Sigmoid colon (tissue), 7 donors: ENCODE measurements around the gene PPP2R2C. TPM values are rescaled to one million over a fixed set of nuclear protein-coding genes. Genes with fewer than 3 reads are reported as not detected.

Experiments
- DNase-seq: peaks from one replicate; pipeline ENCODE4 v3.0.0-alpha.2; 2019
- H3K27ac ChIP-seq, 4 donors: fragments of 200-600 bp; sonication (generic); one replicate each; pipeline ENCODE4 v1.5.1; 2016 to 2019; ENCODE audit warnings: mild to moderate bottlenecking in 1 of 4
- H3K27me3 ChIP-seq, 3 donors: fragments of 200-600 bp; sonication (generic); one replicate each; pipeline ENCODE4 v1.5.1; 2019; ENCODE audit warnings: mild to moderate bottlenecking in 1 of 3
- H3K36me3 ChIP-seq, 4 donors: fragments of 200-600 bp; sonication (generic); one replicate each; pipeline ENCODE4 v1.5.1; 2016 to 2019
- H3K4me1 ChIP-seq, 4 donors: fragments of 200-600 bp; sonication (generic); one replicate each; pipeline ENCODE4 v1.5.1; 2017 to 2019
- H3K4me3 ChIP-seq, 4 donors: fragments of 200-600 bp; sonication (generic); one replicate each; pipeline ENCODE4 v1.5.1; 2017 to 2019; ENCODE audit warnings: mild to moderate bottlenecking in 2 of 4, moderate library complexity in 1 of 4
- H3K9me3 ChIP-seq, 4 donors: fragments of 200-600 bp in 3 of 4; sonication (generic) in 3 of 4; one replicate each; pipeline versions ENCODE4 v1.5.1 to v1.6.1; 2013 to 2019
- CTCF ChIP-seq, 4 experiments: fragments of 450-650 bp in 3 of 4; fragments of 200-600 bp in 1 of 4; IDR thresholded peaks; one replicate each; pipeline ENCODE4 v1.5.1; 2016 to 2019; ENCODE audit warnings: antibody characterized with exemption in 4 of 4, mild to moderate bottlenecking in 3 of 4, moderate library complexity in 2 of 4
- EP300 ChIP-seq, 4 donors: sonication (generic); formaldehyde crosslinking; IDR thresholded peaks; one replicate each; pipeline ENCODE4 v1.6.1; 2017; ENCODE audit warnings: antibody characterized with exemption in 4 of 4
- POLR2A ChIP-seq, 2 donors: fragments of 450-650 bp; IDR thresholded peaks; one replicate each; pipeline ENCODE4 v1.6.1; 2016; ENCODE audit warnings: antibody characterized with exemption in 2 of 2, mild to moderate bottlenecking in 2 of 2, moderate library complexity in 2 of 2
- POLR2AphosphoS5 ChIP-seq, 4 donors: sonication (generic); formaldehyde crosslinking; IDR thresholded peaks; one replicate each; pipeline ENCODE4 v1.6.1; 2017; ENCODE audit warnings: antibody characterized with exemption in 4 of 4
- WGBS, 2 donors: extraction: QIAGEN DNeasy Blood & Tissue Kit; methylation state at CpG; one replicate each; pipeline ENCODE4 v1.1.7; 2013; 5-methylcytosine and 5-hydroxymethylcytosine counted together
- intact Hi-C: fragments of 100-400 bp; cut with DNase I; formaldehyde crosslinking; loops from one replicate; pipeline ENCODE4 v1.15.1; 2023
- polyA plus RNA-seq, 3 donors: library from polyadenylated mRNA; stranded (reverse); fragments of 200-250 nt; gene quantifications; one replicate each; pipeline ENCODE4 v1.2.3, GENCODE V29; 2013
- total RNA-seq, 4 donors: library from RNA; depleted of rRNA; stranded (reverse); fragments of >200 nt; gene quantifications; one replicate each; pipeline ENCODE4 v1.1.0, GENCODE V29; 2016
- donor health status: healthy with polysubstance abuse.
- donor health status: Bipolar disorder and iron deficiency.
- donor health status: healthy.

PPP2R2C gene
- total and polyA plus RNA-seq, 7 donors, result 0.49 to 2.8 (median 1.1) TPM; not detected in 2

DNA sequence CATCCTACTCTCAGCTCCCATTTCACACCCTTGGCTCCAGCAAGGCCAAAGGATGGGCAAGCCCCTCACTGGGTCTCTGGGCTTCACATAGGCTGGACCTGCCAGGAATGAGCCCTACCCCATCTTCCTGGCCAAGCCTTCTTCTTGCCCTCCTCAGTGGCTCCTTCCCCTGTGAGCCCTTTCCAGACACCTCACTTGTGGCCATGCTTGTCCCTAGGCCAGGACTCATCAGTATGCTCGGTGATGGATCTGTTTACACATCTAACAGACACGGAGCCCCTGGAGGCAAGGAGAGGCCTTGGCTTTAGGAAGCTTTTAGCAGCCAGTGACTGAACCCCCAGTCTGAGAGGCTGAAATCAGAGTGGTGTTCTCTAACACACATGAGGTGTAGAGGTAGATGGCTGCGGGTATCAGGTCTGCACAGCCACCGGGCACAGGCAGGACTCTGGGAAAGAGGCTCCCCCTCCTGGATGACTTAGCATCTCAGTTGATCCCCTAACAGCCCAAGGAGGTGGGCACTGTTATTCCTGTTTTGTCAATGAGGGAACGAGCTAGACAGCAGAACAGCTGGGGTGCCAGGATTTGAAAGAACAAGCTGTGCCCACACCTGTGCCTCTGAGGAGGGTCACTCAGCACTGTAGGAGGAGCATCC lies 44.8 kb downstream of the PPP2R2C start:
- Histone ChIP-seq H3K27me3 (peaks cover 0 to 12% (median 0%) of the 10 kb centered on the region in 3 donors), H3K27ac (no peak overlapping the region), H3K4me3 (no peak overlapping the region), H3K4me1 (no peaks in the 10 kb centered on the region), H3K9me3 (no peaks in the 10 kb centered on the region), H3K36me3 (no peaks in the 10 kb centered on the region)
- WGBS, 2 donors, result 27 to 33% methylated on average over 5 of the region's 5 CpGs
- TF ChIP-seq POLR2AphosphoS5 (IDR thresholded peaks at IDR 0.05) (no peak), POLR2A (IDR thresholded peaks at IDR 0.05) (no peak), CTCF (IDR thresholded peaks at IDR 0.05) (no peak), EP300 (IDR thresholded peaks at IDR 0.05) (no peak)
- intact Hi-C loops, result no loop called here
- no peak for DNase-seq

- Histone ChIP-seq H3K4me3 (no peak overlapping the region), H3K4me1 (no peaks in the 10 kb centered on the region), H3K27me3 (peaks cover 0 to 12% (median 0%) of the 10 kb centered on the region in 3 donors), H3K36me3 (no peaks in the 10 kb centered on the region), H3K9me3 (no peaks in the 10 kb centered on the region), H3K27ac (no peak overlapping the region)
- intact Hi-C loops, result no loop called here
- no peak for DNase-seq
- 49 to 67% methylated on average over 13 of the region's 13 CpGs for WGBS, 2 donors
- TF ChIP-seq CTCF (IDR thresholded peaks at IDR 0.05), result no peak
- TF ChIP-seq POLR2AphosphoS5 (IDR thresholded peaks at IDR 0.05), result no peak
- no peak for TF ChIP-seq EP300 (IDR thresholded peaks at IDR 0.05)
These were observed 45.6 kb downstream of the PPP2R2C start for GRCh38 chr4:6426571-6427438.

GRCh38 chr4:6425911-6426310 lies 46.5 kb downstream of the PPP2R2C start:
- Histone ChIP-seq H3K27me3 (peaks cover 0 to 12% (median 0%) of the 10 kb centered on the region in 3 donors), H3K4me1 (no peaks in the 10 kb centered on the region), H3K27ac (no peak overlapping the region), H3K4me3 (no peak overlapping the region), H3K36me3 (no peaks in the 10 kb centered on the region), H3K9me3 (no peaks in the 10 kb centered on the region)
- WGBS, 2 donors, result 77 to 79% methylated on average over 11 of the region's 11 CpGs
- intact Hi-C loops, result no loop called here
- TF ChIP-seq POLR2AphosphoS5 (IDR thresholded peaks at IDR 0.05), result no peak
- no peak for DNase-seq

DNA sequence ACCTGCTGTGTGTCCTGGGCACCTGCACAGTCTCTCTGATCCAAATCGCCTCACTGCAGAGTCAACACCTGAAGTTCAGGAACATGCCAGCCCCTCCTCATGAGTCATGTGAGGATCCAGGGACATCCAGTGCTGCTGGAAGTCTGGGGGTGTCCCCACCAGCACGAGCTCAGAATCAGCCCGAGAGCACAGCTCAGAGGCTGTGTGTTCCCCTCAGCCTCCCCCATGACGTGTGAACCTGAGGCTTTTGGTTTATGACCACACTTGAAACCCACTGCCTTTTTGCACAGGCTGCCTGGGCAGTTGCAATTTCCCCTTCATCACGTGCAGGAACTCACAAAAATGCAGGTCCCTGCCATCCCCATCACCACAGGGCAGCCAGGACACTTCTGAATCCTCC lies 47.1 kb downstream of the PPP2R2C start:
- Histone ChIP-seq H3K27ac (no peak overlapping the region), H3K4me3 (no peak overlapping the region), H3K9me3 (no peaks in the 10 kb centered on the region), H3K27me3 (peaks cover 0 to 12% (median 0%) of the 10 kb centered on the region in 3 donors), H3K36me3 (no peaks in the 10 kb centered on the region), H3K4me1 (no peaks in the 10 kb centered on the region)
- intact Hi-C loops, result no loop called here
- no peak for DNase-seq
- 33 to 40% methylated on average over 5 of the region's 5 CpGs for WGBS, 2 donors
- no peak for TF ChIP-seq POLR2AphosphoS5 (IDR thresholded peaks at IDR 0.05)
- TF ChIP-seq POLR2A (IDR thresholded peaks at IDR 0.05), result no peak
- TF ChIP-seq CTCF (IDR thresholded peaks at IDR 0.05), result no peak
- TF ChIP-seq EP300 (IDR thresholded peaks at IDR 0.05), result no peak

GRCh38 chr4:6424425-6424824 lies 48.0 kb downstream of the PPP2R2C start:
- Histone ChIP-seq H3K4me3 (no peak overlapping the region), H3K27me3 (peaks cover 0 to 12% (median 0%) of the 10 kb centered on the region in 3 donors), H3K4me1 (no peaks in the 10 kb centered on the region), H3K9me3 (no peaks in the 10 kb centered on the region), H3K36me3 (no peaks in the 10 kb centered on the region), H3K27ac (no peak overlapping the region)
- DNase-seq, result no peak
- TF ChIP-seq POLR2AphosphoS5 (IDR thresholded peaks at IDR 0.05), result no peak
- TF ChIP-seq POLR2A (IDR thresholded peaks at IDR 0.05), result no peak
- TF ChIP-seq EP300 (IDR thresholded peaks at IDR 0.05), result no peak
- no peak for TF ChIP-seq CTCF (IDR thresholded peaks at IDR 0.05)
- intact Hi-C loops, result no loop called here
- WGBS, 2 donors, result 64 to 79% methylated on average over 9 of the region's 9 CpGs
